ENCODE data around the gene TUBGCP4.

DNA sequence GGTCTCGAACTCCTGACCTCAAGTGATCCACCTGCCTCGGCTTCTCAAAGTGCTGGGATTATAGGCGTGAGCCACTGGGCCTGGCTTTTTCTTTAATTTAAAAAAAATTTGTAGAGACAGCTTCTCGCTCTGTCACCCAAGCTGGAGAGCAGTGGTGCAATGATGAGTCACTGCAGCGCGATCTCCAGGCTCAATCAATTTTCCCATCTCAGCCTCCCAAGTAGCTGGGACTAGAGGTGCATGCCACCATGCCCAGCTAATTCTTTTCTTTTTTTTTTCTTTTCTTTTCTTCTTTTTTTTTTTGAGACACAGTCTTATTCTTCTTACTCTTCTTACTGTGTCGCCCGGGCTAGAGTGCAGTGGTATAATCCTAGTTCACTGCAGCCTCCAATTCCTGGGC lies 19.8 kb downstream of the TUBGCP4 start:
- TF ChIP-seq, protein P1, sequence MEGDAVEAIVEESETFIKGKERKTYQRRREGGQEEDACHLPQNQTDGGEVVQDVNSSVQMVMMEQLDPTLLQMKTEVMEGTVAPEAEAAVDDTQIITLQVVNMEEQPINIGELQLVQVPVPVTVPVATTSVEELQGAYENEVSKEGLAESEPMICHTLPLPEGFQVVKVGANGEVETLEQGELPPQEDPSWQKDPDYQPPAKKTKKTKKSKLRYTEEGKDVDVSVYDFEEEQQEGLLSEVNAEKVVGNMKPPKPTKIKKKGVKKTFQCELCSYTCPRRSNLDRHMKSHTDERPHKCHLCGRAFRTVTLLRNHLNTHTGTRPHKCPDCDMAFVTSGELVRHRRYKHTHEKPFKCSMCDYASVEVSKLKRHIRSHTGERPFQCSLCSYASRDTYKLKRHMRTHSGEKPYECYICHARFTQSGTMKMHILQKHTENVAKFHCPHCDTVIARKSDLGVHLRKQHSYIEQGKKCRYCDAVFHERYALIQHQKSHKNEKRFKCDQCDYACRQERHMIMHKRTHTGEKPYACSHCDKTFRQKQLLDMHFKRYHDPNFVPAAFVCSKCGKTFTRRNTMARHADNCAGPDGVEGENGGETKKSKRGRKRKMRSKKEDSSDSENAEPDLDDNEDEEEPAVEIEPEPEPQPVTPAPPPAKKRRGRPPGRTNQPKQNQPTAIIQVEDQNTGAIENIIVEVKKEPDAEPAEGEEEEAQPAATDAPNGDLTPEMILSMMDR (IDR thresholded peaks at IDR 0.05) = no peak
- TF ChIP-seq SIN3A (IDR thresholded peaks at IDR 0.05; ENCODE audit: borderline replicate concordance, low read depth, low read length) (no peak), GABPA (IDR thresholded peaks at IDR 0.05; ENCODE audit: low read depth) (no peak), EZH2phosphoT487 (IDR thresholded peaks at IDR 0.05; ENCODE audit: borderline replicate concordance, low read depth) (no peak), RAD21 (IDR thresholded peaks at IDR 0.05; ENCODE audit: low read length) (no peak), ELF1 (IDR thresholded peaks at IDR 0.05) (no peak), EP300 (IDR thresholded peaks at IDR 0.05; ENCODE audit: borderline replicate concordance in 1 of 2, low read depth in 1 of 2, low read length in 1 of 2) (no peak)
